Neural cell (in vitro differentiated cells): ENCODE measurements around the gene ERICH6B.

Source experiments
- EP300 ChIP-seq: fragments of 450-650 bp; conservative IDR thresholded peaks from 2 replicates; pipeline ENCODE4 v1.6.1; 2014; ENCODE audit warnings: antibody characterized with exemption, mild to moderate bottlenecking, moderate library complexity; ENCODE audit not compliant: poor library complexity, severe bottlenecking
- POLR2AphosphoS5 ChIP-seq: IDR thresholded peaks from 2 replicates; pipeline ENCODE4 v1.6.1; 2012
- TAF1 ChIP-seq: IDR thresholded peaks from 2 replicates; pipeline ENCODE4 v1.6.1; 2012; ENCODE audit warnings: low read depth
- TF ChIP-seq, protein P1 (sequence below): fragments of 450-650 bp; IDR thresholded peaks from 2 replicates; pipeline ENCODE4 v1.5.1; 2014; ENCODE audit warnings: antibody characterized with exemption, mild to moderate bottlenecking, moderate library complexity; ENCODE audit not compliant: poor library complexity, severe bottlenecking

DNA sequence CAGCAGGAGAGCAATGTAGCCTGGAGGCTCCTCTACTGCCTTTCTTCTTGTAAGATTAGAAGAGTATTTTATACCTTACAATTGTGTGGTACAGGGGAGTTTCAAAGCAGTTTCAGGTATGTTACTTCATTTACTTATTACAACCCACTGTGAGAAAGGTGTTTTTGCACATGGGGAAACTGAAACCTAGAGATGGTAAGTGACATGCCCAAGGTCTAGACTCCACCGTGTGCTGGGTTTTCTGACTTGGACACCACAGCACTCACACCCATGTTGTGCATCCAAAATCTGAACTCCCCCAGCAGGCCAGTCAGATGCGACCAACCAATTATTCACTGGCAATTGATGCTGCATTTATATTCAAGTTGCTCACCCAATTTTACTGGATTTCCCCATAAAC, 22.8 kb downstream of the ERICH6B start:
- TF ChIP-seq EP300: no peak
- TF ChIP-seq POLR2AphosphoS5: no peak
- TF ChIP-seq, protein P1, sequence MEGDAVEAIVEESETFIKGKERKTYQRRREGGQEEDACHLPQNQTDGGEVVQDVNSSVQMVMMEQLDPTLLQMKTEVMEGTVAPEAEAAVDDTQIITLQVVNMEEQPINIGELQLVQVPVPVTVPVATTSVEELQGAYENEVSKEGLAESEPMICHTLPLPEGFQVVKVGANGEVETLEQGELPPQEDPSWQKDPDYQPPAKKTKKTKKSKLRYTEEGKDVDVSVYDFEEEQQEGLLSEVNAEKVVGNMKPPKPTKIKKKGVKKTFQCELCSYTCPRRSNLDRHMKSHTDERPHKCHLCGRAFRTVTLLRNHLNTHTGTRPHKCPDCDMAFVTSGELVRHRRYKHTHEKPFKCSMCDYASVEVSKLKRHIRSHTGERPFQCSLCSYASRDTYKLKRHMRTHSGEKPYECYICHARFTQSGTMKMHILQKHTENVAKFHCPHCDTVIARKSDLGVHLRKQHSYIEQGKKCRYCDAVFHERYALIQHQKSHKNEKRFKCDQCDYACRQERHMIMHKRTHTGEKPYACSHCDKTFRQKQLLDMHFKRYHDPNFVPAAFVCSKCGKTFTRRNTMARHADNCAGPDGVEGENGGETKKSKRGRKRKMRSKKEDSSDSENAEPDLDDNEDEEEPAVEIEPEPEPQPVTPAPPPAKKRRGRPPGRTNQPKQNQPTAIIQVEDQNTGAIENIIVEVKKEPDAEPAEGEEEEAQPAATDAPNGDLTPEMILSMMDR: no peak
- TF ChIP-seq TAF1: no peak
